Embryonic facial prominence (tissue), 1 donor: ENCODE results near the gene HIPK2.

Source experiments
- DNase-seq: peaks from one replicate; pipeline ENCODE4 v3.0.0-alpha.2; 2016; ENCODE audit errors: extremely low spot score

Gene HIPK2

GRCh38 chr7:139591550-139592195 lies 186.1 kb downstream of the HIPK2 start:
- DNase-seq, result no peak

DNA sequence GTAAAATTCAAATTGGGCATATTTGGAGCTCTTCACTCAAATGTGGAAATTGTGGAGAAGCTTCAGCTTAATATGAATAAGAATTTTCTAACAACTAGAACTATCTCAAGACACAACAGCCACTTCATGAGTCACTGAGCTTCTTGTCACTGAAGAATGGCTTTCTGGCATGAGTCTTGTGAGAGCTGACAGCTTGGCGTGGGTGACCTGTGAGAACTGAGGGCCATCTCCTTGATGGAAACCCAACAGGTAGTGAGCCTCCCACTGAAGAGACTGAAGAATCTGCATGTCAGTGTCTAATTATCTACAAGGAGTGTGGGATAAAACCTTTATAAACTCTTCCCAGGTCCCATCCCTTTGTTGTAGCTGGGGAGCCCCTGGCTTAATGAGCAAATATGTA lies 188.3 kb downstream of the HIPK2 start:
- DNase-seq, result no peak

DNA sequence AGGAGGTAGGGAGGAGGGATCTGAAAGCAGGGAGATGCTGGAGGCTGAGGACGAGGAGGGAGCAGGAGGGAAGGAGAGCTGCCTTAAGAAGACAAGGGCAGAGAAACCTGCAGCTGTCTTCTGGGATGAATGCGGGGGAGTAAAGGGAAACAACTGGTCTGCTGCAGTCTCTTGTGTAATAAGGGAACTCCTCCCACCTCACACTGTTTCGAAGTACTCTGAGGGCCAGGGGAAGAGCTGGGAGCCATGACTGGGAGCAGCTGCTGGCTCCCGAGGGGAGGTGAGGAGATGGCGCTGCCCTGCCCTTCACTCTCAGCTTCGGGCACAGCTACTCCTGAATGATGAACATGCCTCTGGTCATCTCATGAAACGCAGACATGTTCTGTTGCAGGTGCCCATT lies 189.2 kb downstream of the HIPK2 start:
- no peak for DNase-seq

- DNase-seq, result no peak
These were observed 190.3 kb downstream of the HIPK2 start for GRCh38 chr7:139587535-139587934.

DNA sequence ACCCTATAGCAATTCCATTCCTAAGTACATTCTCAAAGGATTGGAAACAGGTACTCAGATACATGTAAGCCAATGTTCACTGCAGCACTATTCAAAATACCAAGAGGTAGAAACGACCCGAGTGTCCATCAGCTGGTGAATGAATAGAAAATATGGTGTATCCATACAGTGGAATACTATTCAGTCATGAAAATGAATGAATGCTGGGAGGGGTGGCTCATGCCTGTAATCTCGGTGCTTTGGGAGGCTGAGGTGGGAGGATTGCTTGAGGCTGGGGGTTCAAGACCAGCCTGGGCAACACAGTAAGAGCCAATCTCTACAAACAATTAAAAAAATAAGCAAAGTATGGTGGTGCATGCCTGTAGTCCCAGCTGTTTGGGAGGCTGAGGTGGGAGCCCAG lies 191.5 kb downstream of the HIPK2 start:
- no peak for DNase-seq

DNA sequence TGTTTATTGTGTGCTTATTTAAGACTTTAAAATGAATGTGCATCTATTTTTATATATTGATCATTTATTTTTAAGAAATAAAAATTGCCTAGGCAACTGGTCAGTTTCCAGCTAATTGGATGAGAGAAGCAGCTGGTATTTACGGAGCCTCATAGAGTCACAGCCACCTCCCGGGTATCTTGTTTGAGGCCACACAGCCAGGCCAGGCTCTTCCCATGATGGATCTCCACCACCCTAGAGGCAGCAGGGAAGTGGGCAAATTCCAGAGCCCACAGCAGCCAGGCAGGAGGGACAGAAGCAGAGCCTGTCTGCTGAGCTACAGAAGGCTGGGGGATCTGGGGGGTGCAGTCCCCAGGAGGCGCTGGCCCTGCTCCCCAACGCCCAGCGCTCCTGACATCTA lies 192.8 kb downstream of the HIPK2 start:
- DNase-seq, result no peak

- DNase-seq, result no peak
These were observed 193.8 kb downstream of the HIPK2 start for GRCh38 chr7:139583826-139584553.

DNA sequence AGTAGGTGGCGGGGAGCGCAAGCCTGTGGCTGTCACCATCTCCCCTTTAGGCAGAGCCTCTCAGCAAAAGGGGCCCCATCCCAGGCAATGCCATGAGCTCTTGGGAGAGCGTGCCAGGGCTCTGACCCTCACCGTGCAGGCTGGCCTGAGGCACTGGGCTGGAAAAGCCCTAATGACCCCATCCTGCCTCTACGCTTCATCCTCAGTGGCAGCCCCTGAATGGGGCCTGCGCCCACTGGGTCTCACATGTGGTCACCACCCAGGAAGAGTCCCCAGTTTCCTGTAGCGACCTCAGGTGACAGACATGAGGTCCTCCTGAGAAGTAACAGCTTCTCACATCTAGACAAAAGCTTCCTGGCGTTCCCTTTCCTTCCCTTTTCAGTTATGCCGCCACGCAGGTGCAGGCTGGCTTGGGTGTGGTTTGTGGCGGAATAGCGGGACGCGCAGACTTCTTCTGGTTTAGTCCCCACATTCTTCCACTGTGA lies 195.1 kb downstream of the HIPK2 start:
- no peak for DNase-seq

DNA sequence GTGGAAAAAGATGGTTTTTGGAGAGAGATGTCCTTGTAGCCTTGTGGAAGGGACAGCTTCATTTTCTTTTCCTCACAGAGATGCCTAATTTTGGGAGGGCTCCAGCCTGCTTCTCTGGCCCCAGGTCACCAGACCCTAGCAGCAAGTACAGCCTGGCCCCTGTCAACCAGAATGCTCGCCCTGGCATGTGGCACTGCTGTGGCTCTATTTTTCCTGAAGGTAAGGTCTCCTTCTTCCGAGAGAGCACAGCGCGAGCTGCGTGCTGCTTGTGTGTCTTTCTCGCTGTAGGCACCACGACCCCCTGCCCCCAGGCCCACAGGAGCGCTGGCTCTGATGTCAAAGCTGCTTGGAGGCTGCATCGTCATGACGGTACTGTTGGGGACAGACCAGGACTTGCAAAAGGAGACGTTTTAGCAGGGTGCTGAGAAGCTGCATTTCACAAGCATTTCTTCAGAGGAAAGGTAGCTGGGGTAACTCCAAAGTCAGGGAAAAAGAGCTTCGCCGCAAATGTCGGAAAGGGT lies 195.6 kb downstream of the HIPK2 start:
- DNase-seq, result no peak

DNA sequence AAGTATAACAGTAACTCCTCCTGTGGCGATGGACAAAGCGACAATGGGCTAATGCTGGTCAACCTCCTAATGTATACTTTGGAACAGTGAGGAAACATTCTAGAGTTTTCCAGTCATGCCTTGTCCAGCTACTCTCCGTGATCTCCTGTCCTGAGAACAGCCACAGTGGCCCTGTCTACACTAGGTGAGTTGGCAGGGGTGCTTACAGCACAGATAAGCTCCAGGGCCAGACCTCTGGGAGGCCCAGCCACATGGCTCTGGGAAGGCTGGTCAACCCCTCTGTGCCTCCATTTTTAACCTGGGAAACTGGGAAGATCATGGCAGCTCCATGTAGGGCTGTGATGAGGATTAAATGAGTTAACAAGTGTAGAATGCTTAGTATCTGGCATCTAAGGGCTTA lies 197.4 kb downstream of the HIPK2 start:
- DNase-seq, result no peak

- no peak for DNase-seq
These were observed 201.4 kb downstream of the HIPK2 start for GRCh38 chr7:139576179-139576973.

DNA sequence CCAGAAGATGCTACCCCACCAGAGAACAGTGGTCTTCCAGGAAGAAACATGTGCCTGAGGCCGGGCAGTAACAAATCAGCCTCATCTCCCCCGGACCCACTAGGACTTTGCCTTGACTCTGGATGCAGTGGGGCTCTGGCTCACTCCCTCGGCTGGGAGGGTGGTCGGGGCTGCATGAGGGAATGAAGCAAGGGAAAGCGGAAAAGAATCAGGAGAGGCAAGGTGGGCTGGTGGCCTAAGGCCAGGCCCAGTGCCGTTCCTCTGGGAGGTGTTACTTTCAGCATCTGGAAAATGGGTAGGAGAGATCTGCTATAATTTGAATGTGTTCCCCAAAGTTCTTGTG lies 202.5 kb downstream of the HIPK2 start:
- DNase-seq, result no peak

DNA sequence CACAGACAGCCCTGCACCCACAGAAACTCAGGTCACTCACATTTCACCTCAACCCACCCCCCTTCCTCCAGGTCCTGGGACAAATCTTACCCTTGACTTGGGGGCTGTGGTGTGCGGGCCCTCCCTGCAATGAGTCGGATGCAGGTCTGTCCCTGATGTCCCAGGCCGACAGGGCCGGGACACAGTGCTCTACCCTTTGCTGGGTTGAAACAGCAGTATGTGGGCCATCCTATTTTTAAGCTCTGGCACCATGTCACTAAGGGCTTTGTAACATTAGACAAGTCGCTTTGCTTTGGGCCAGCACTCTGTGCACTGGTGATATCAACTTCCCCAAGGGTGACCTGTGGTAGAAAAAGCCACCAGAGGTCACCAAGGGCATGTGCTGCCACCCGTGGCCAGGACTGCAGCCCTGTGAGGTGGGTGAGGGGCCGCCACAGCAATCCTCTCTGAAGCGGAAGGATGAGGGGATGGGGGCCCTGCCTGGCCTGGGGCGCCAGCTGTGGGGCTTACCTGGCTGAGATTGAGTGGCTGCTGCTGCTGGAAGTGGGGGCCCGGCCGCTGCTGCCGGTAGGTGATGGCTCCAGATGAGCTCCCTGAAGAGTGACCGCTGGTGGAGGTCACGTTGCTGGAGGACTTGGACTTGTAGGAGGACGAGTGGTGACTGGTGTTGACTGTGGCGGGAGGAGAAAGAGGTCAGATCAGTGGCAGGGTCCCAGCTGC lies 203.0 kb downstream of the HIPK2 start:
- no peak for DNase-seq

DNA sequence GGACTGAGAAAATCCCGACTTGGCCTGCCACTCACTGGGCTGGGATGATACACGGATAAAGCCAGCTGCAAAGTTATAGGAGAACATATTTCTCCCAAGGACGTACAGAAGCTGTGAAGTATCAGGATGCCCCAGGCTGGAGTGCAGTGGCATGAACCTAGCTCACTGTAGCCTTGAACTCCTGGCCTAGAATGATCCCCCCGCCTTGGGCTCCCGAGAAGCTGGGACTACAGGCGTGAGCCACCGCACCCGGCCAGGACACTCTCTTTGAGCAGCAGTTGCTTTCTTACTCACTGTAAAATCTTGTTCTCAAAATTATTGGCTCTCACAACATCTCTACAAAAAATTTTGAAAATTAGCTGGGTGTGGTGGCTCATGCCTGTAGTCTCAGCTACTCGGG lies 203.9 kb downstream of the HIPK2 start:
- DNase-seq, result no peak

GRCh38 chr7:139572704-139573385 lies 205.0 kb downstream of the HIPK2 start:
- no peak for DNase-seq

DNA sequence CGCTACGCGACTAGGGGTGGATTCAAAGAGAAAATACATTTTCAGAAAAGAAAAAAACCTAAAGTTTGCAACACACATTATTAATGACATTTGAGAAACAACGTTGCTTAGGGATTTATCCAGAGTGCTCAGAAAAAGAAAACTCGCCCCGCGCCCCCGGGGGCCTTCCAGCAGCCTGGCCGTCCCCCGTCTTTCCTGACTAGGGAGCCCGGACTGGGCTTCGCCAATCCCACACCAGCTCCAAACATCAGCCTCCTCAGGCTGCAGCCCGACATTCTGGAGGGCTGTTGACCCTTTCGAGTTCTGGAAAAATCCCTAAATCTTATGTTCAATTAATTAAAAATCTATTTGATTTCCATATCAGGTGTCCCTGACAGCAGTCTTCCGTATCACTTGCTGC lies 205.7 kb downstream of the HIPK2 start:
- no peak for DNase-seq

GRCh38 chr7:139571651-139572050 lies 206.1 kb downstream of the HIPK2 start:
- no peak for DNase-seq

DNA sequence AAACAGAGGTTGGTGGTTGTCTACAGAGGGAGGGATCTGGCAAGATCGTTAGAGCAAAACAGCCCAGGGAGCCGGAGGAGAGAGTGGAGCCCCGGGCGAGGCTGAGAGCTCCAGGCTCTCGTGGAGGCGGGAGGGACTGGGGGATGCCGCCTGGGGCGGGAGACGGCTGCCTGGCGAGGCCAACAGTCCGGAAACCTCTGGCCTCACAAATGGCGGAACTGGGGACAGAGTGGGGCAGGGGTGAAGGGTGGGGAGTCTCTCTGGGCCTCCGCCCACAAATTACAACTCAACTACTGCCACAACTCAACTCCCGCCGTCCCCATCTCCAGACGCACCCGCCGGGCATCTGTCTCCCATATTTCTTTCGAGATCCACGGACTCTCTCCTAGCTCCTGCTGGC lies 206.6 kb downstream of the HIPK2 start:
- no peak for DNase-seq

- no peak for DNase-seq
These were observed 207.2 kb downstream of the HIPK2 start for GRCh38 chr7:139570626-139571025.

DNA sequence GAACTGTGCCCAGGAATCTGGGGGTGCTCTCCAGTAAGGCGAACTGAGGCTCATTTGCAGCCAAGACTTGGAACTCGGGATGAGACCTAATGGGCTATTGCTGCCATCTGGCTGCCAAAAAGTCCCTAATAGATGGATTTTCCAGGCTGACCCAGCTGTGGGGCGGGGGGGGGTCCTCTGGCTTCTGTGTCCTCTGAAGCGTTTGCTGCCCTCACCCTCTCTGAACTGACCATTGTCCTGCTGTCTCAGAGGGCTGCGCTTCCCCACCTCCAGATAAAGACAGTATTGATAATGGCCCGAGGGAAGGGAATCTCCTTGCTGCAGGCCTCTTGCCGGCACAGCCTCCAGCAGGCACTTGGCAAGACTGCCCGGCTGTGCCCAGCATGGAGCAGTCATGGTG lies 207.7 kb downstream of the HIPK2 start:
- no peak for DNase-seq

- DNase-seq, result no peak
These were observed 208.8 kb downstream of the HIPK2 start for GRCh38 chr7:139568813-139569490.
